OCI-LY7 (cell line): ENCODE results near the gene DENND5B. TPM values are rescaled to one million over a fixed set of nuclear protein-coding genes. Genes with fewer than 3 reads are reported as not detected.
"Not testable (repeated sequence)": the region's sequence is repeated elsewhere in the genome, so short reads cannot be mapped to it uniquely, and the experiment has no call there.

Experiments
- BruUV-seq: library from RNA; stranded (reverse); fragments of 400-500 nt; replicated peaks from 2 replicates; lab custom pipeline; 2021; lab: Mats Ljungman, UMichigan
- CTCF ChIA-PET: fragments of 300-600 bp; sonication (Branson Sonifier 250); formaldehyde crosslinking; loops from one replicate; lab custom pipeline; 2022; ENCODE audit warnings: antibody characterized with exemption; ENCODE audit not compliant: unreplicated experiment; lab: Charles Lee
- POLR2A ChIA-PET: fragments of 300-600 bp; sonication (Branson Sonifier 250); formaldehyde crosslinking; loops from one replicate; lab custom pipeline; 2022; ENCODE audit warnings: antibody characterized with exemption; lab: Charles Lee
- DNase-seq: peaks from one replicate; pipeline ENCODE4 v3.0.0-alpha.2; 2015; ENCODE audit warnings: low spot score
- H2AFZ ChIP-seq: fragments of 200-600 bp; sonication (generic), shearing (Covaris generic); 2 replicates; pipeline ENCODE4 v1.6.1; 2014; ENCODE audit warnings: mild to moderate bottlenecking, antibody characterized with exemption, low read length, moderate library complexity
- H3K27ac ChIP-seq: fragments of 200-600 bp; sonication (generic); 2 replicates; pipeline ENCODE4 v1.5.1; 2014; ENCODE audit warnings: mixed run types, low read depth, mild to moderate bottlenecking, moderate library complexity, low read length, inconsistent platforms; ENCODE audit not compliant: poor library complexity, severe bottlenecking
- H3K36me3 ChIP-seq: fragments of 200-600 bp; sonication (generic); 2 replicates; pipeline ENCODE4 v1.6.1; 2014; ENCODE audit warnings: mild to moderate bottlenecking, antibody characterized with exemption, low read length, moderate library complexity, mixed read lengths; ENCODE audit not compliant: insufficient read depth
- H3K4me1 ChIP-seq: fragments of 200-600 bp; sonication (generic); 2 replicates; pipeline ENCODE4 v1.5.1; 2014; ENCODE audit warnings: mild to moderate bottlenecking, low read length; ENCODE audit not compliant: insufficient read depth, poor library complexity, severe bottlenecking
- H3K4me2 ChIP-seq: fragments of 200-600 bp; sonication (generic); 2 replicates; pipeline ENCODE4 v1.6.1; 2014; ENCODE audit warnings: mild to moderate bottlenecking, low read length
- H3K4me3 ChIP-seq: fragments of 200-600 bp; sonication (generic); 2 replicates; pipeline ENCODE4 v1.5.1; 2014; ENCODE audit warnings: mild to moderate bottlenecking, low read depth, low read length; ENCODE audit not compliant: poor library complexity, severe bottlenecking
- H3K79me2 ChIP-seq: fragments of 200-600 bp; sonication (generic); 2 replicates; pipeline ENCODE4 v1.6.1; 2016; ENCODE audit warnings: low read depth, mild to moderate bottlenecking, low read length, moderate library complexity, mixed read lengths; ENCODE audit not compliant: insufficient read depth
- H3K9me2 ChIP-seq: fragments of 200-600 bp; sonication (generic); 2 replicates; pipeline ENCODE4 v1.6.1; 2016; ENCODE audit warnings: mild to moderate bottlenecking, low read length, mixed read lengths; ENCODE audit not compliant: insufficient read depth
- H3K9me3 ChIP-seq: fragments of 200-600 bp; sonication (generic); 2 replicates; pipeline ENCODE4 v1.6.1; 2014; ENCODE audit warnings: mild to moderate bottlenecking, mixed run types, low read length, mixed read lengths
- H4K20me1 ChIP-seq: fragments of 200-600 bp; sonication (generic); 2 replicates; pipeline ENCODE4 v1.6.1; 2014; ENCODE audit warnings: mild to moderate bottlenecking, antibody characterized with exemption, low read length, moderate library complexity, mixed read lengths; ENCODE audit not compliant: insufficient read depth
- EZH2phosphoT487 ChIP-seq: fragments of 200-600 bp; sonication (generic); IDR thresholded peaks from 2 replicates; pipeline ENCODE4 v1.6.1; 2018; ENCODE audit warnings: low read depth, borderline replicate concordance, mild to moderate bottlenecking, mixed run types, antibody characterized with exemption, low read length, moderate library complexity, mixed read lengths
- intact Hi-C: fragments of 100-400 bp; cut with micrococcal nuclease; formaldehyde crosslinking; loops from one replicate; pipeline ENCODE4 v1.10.0; 2022; ENCODE audit not compliant: unreplicated experiment
- total RNA-seq, 2 experiments: library from RNA; depleted of rRNA in 1 of 2; stranded (reverse); fragments of >200 nt in 1 of 2; shearing (Covaris generic) in 1 of 2; gene quantifications; 2 replicates each; pipeline ENCODE4 v1.2.3, GENCODE V29; 2014 to 2022
- TF ChIP-seq, protein P1 (sequence below): fragments of 200-600 bp; sonication (generic); conservative IDR thresholded peaks from 2 replicates; pipeline ENCODE4 v1.5.1; 2014; ENCODE audit warnings: mild to moderate bottlenecking, antibody characterized with exemption, low read length, moderate library complexity, mixed read lengths

Gene DENND5B
- total RNA-seq, 2 experiments from 2014 or later: 23.1 to 38.9 TPM

DNA sequence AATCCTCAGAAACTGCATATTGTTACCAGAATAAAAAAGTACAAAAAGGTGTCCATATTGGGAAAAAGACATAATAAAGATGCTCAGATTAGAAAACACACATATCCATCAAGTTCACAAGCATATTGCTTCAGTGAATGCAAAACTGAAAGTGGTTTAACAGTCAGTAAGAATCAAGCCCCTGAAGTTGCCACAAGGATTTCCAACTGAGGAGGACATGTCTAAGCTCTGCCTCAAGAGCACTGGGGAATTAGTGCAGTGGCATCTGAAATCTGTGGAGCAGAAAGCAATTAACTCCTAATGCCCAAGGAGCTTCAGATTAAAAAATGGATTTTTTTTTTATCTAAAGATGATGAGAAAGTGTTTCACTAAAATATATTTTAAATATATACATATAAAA, 113.2 kb downstream of the DENND5B start:
- CTCF ChIA-PET: no interaction called here
- no TSS peak for BruUV-seq
- intact Hi-C loops: no loop called here
- peaks cover 18% of the 10 kb centered on the region for H3K4me1 ChIP-seq
- H3K4me2 ChIP-seq: no peak overlapping the region
- H3K79me2 ChIP-seq: no peaks in the 10 kb centered on the region
- H2AFZ ChIP-seq: no peak overlapping the region
- no peak for TF ChIP-seq EZH2phosphoT487
- TF ChIP-seq, protein P1, sequence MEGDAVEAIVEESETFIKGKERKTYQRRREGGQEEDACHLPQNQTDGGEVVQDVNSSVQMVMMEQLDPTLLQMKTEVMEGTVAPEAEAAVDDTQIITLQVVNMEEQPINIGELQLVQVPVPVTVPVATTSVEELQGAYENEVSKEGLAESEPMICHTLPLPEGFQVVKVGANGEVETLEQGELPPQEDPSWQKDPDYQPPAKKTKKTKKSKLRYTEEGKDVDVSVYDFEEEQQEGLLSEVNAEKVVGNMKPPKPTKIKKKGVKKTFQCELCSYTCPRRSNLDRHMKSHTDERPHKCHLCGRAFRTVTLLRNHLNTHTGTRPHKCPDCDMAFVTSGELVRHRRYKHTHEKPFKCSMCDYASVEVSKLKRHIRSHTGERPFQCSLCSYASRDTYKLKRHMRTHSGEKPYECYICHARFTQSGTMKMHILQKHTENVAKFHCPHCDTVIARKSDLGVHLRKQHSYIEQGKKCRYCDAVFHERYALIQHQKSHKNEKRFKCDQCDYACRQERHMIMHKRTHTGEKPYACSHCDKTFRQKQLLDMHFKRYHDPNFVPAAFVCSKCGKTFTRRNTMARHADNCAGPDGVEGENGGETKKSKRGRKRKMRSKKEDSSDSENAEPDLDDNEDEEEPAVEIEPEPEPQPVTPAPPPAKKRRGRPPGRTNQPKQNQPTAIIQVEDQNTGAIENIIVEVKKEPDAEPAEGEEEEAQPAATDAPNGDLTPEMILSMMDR: no peak
- no peaks in the 10 kb centered on the region for H3K9me3 ChIP-seq
- no peak overlapping the region for H3K27ac ChIP-seq
- peaks cover 51% of the 10 kb centered on the region for H3K36me3 ChIP-seq
- POLR2A ChIA-PET: interaction anchor here (0.6 to 1.4 kb wide), 6 partner anchors 10 to 831 kb away, joined by 3 to 5 read pairs (median 3); no protein-coding TSS in a partner anchor
- no peak overlapping the region for H3K4me3 ChIP-seq
- H4K20me1 ChIP-seq: no peaks in the 10 kb centered on the region
- no peaks in the 10 kb centered on the region for H3K9me2 ChIP-seq
- DNase-seq: no peak

- Histone ChIP-seq H3K79me2 (no peaks in the 10 kb centered on the region), H3K9me2 (no peaks in the 10 kb centered on the region), H3K4me3 (no peak overlapping the region), H3K36me3 (peaks cover 53% of the 10 kb centered on the region), H3K4me2 (no peak overlapping the region), H2AFZ (no peak overlapping the region), H3K9me3 (no peaks in the 10 kb centered on the region), H3K4me1 (peaks cover 18% of the 10 kb centered on the region), H4K20me1 (no peaks in the 10 kb centered on the region), H3K27ac (no peak overlapping the region)
- DNase-seq: no peak
- no TSS peak for BruUV-seq
- TF ChIP-seq, protein P1: no peak
- TF ChIP-seq EZH2phosphoT487: no peak
- intact Hi-C loops: no loop called here
- ChIA-PET CTCF (no interaction called here), POLR2A (interaction anchor here (0.6 to 1.2 kb wide), 2 partner anchors 11 to 128 kb away, joined by 3 read pairs; no protein-coding TSS in a partner anchor)
Observed at GRCh38 chr12:31476437-31476836, 114.5 kb downstream of the DENND5B start.

DNA sequence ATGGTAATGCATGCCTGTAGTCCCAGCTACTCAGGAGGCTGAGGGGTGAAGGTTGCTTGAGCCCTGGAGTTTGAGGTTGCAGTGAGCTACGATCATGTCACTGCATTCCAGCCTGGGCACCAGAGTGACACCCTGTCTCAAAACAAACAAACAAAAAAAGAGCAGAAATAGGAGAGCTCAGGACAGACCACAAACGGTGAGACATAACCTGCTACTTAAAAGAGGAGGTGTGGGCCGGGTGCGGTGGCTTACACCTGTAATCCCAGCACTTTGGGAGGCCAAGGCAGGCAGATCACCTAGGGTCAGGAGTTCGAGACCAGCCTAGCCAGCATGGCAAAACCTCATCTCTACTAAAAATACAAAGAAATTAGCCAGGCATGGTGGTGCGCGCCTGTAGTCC, 115.3 kb downstream of the DENND5B start:
- BruUV-seq, H3K4me3 ChIP-seq, H3K9me3 ChIP-seq, H3K79me2 ChIP-seq, CTCF ChIA-PET, intact Hi-C loops, H4K20me1 ChIP-seq, DNase-seq, H3K9me2 ChIP-seq, H3K4me2 ChIP-seq, H3K27ac ChIP-seq, H2AFZ ChIP-seq: not testable (repeated sequence)
- Histone ChIP-seq H3K4me1 (peaks cover 18% of the 10 kb centered on the region), H3K36me3 (peaks cover 54% of the 10 kb centered on the region)
- POLR2A ChIA-PET: interaction anchor here (0.6 to 1.1 kb wide), 2 partner anchors 17 to 129 kb away, joined by 3 read pairs; no protein-coding TSS in a partner anchor
